H9 (cell line): Measurements from ENCODE around the gene TUBB6. TPM values are rescaled to one million over a fixed set of nuclear protein-coding genes. Genes with fewer than 3 reads are reported as not detected.
A peak's percentile ranks its signal among the peaks of the same experiment; 100 is the strongest.

ENCODE experiments used
- DNase-seq: peaks from one replicate; pipeline ENCODE4 v3.0.0-alpha.2; 2017
- H2AFZ ChIP-seq: one replicate; pipeline ENCODE4 v1.6.1; 2013; ENCODE audit warnings: mild to moderate bottlenecking, low read length, control low read depth, moderate library complexity
- H2AK5ac ChIP-seq: 2 replicates; pipeline ENCODE4 v1.6.1; 2013; ENCODE audit warnings: low read length, control low read depth, mixed read lengths; ENCODE audit not compliant: insufficient read length
- H2BK120ac ChIP-seq: one replicate; pipeline ENCODE4 v1.6.1; 2013; ENCODE audit warnings: low read depth, mild to moderate bottlenecking, low read length, control low read depth, inconsistent platforms; ENCODE audit not compliant: poor library complexity, severe bottlenecking
- H2BK12ac ChIP-seq: 2 replicates; pipeline ENCODE4 v1.6.1; 2013; ENCODE audit warnings: low read length, control low read depth, mixed read lengths, low read depth; ENCODE audit not compliant: insufficient read length
- H2BK15ac ChIP-seq: 2 replicates; pipeline ENCODE4 v1.6.1; 2013; ENCODE audit warnings: low read depth, low read length, control low read depth
- H2BK20ac ChIP-seq: one replicate; pipeline ENCODE4 v1.6.1; 2013; ENCODE audit warnings: low read depth, mild to moderate bottlenecking, low read length, control low read depth, inconsistent platforms; ENCODE audit not compliant: poor library complexity, severe bottlenecking
- H2BK5ac ChIP-seq: 2 replicates; pipeline ENCODE4 v1.6.1; 2013; ENCODE audit warnings: low read length, control low read depth, mixed read lengths; ENCODE audit not compliant: insufficient read length
- H3K14ac ChIP-seq: 2 replicates; pipeline ENCODE4 v1.6.1; 2013; ENCODE audit warnings: low read length, control low read depth; ENCODE audit not compliant: insufficient read depth
- H3K18ac ChIP-seq: 2 replicates; pipeline ENCODE4 v1.6.1; 2013; ENCODE audit warnings: low read depth, mild to moderate bottlenecking, mixed read lengths, low read length, control low read depth; ENCODE audit not compliant: insufficient read length
- H3K23ac ChIP-seq: 2 replicates; pipeline ENCODE4 v1.6.1; 2013; ENCODE audit warnings: low read length, control low read depth, mixed read lengths, low read depth; ENCODE audit not compliant: insufficient read length
- H3K23me2 ChIP-seq: 2 replicates; pipeline ENCODE4 v1.6.1; 2013; ENCODE audit warnings: low read depth, mild to moderate bottlenecking, mixed read lengths, low read length, control low read depth; ENCODE audit not compliant: insufficient read length, poor library complexity, severe bottlenecking
- H3K27ac ChIP-seq: 2 replicates; pipeline ENCODE4 v1.5.1; 2013; ENCODE audit warnings: low read length, control low read depth, mixed read lengths, low read depth; ENCODE audit not compliant: insufficient read length
- H3K27me3 ChIP-seq: 2 replicates; pipeline ENCODE4 v1.6.1; 2013; ENCODE audit warnings: low read length, control low read depth, inconsistent platforms; ENCODE audit not compliant: insufficient read depth
- H3K4ac ChIP-seq: 2 replicates; pipeline ENCODE4 v1.6.1; 2013; ENCODE audit warnings: low read depth, mild to moderate bottlenecking, control low read depth, inconsistent platforms, low read length, moderate library complexity
- H3K4me1 ChIP-seq: 2 replicates; pipeline ENCODE4 v1.6.1; 2013; ENCODE audit warnings: low read length, control low read depth, inconsistent platforms; ENCODE audit not compliant: insufficient read depth
- H3K4me2 ChIP-seq: 2 replicates; pipeline ENCODE4 v1.6.1; 2013; ENCODE audit warnings: low read length, control low read depth, mixed read lengths; ENCODE audit not compliant: insufficient read length, insufficient read depth
- H3K56ac ChIP-seq: 2 replicates; pipeline ENCODE4 v1.6.1; 2013; ENCODE audit warnings: low read depth, mild to moderate bottlenecking, mixed read lengths, low read length, control low read depth; ENCODE audit not compliant: insufficient read length
- H3K79me1 ChIP-seq: 2 replicates; pipeline ENCODE4 v1.6.1; 2013; ENCODE audit warnings: low read depth, mild to moderate bottlenecking, moderate library complexity, low read length, control low read depth, inconsistent platforms; ENCODE audit not compliant: insufficient read depth, poor library complexity, severe bottlenecking
- H3K79me2 ChIP-seq: 2 replicates; pipeline ENCODE4 v1.6.1; 2013; ENCODE audit warnings: low read length, control low read depth, inconsistent platforms; ENCODE audit not compliant: insufficient read depth
- H3K9ac ChIP-seq: 2 replicates; pipeline ENCODE4 v1.6.1; 2013; ENCODE audit warnings: low read length, control low read depth, mixed read lengths; ENCODE audit not compliant: insufficient read length; ENCODE audit errors: extremely low read depth
- H3K9me3 ChIP-seq: one replicate; pipeline ENCODE4 v1.6.1; 2013; ENCODE audit warnings: low read depth, low read length, inconsistent platforms; ENCODE audit not compliant: control insufficient read depth
- H3T11ph ChIP-seq: one replicate; pipeline ENCODE4 v1.6.1; 2013; ENCODE audit warnings: mild to moderate bottlenecking, low read length, control low read depth, inconsistent platforms
- H4K20me1 ChIP-seq: one replicate; pipeline ENCODE4 v1.6.1; 2013; ENCODE audit not compliant: control insufficient read depth, insufficient read length, insufficient read depth
- H4K5ac ChIP-seq: 2 replicates; pipeline ENCODE4 v1.6.1; 2013; ENCODE audit warnings: low read depth, mild to moderate bottlenecking, mixed read lengths, low read length, control low read depth; ENCODE audit not compliant: insufficient read length
- H4K8ac ChIP-seq: replicated peaks from 2 replicates; pipeline ENCODE4 v1.6.1; 2013; ENCODE audit warnings: low read length, control low read depth, mixed read lengths, low read depth; ENCODE audit not compliant: insufficient read length
- H4K91ac ChIP-seq: 2 replicates; pipeline ENCODE4 v1.6.1; 2013; ENCODE audit warnings: low read depth, mild to moderate bottlenecking, moderate library complexity, mixed read lengths, low read length, control low read depth; ENCODE audit not compliant: insufficient read length
- H3K27ac Mint-ChIP-seq, 3 experiments: 2 replicates in 2 of 3; 3 replicates in 1 of 3; pipeline ENCODE4 v1.8.0; 2020 to 2021; ENCODE audit warnings: mixed read lengths in 3 of 3, mild to moderate bottlenecking in 1 of 3, moderate library complexity in 1 of 3
- H3K27me3 Mint-ChIP-seq: 2 replicates; pipeline ENCODE4 v1.8.0; 2021; ENCODE audit warnings: low read depth, mild to moderate bottlenecking, moderate library complexity, mixed read lengths
- H3K36me3 Mint-ChIP-seq, 3 experiments: 2 replicates in 2 of 3; 3 replicates in 1 of 3; pipeline ENCODE4 v1.8.0; 2020 to 2021; ENCODE audit warnings: low read depth in 3 of 3, mixed read lengths in 3 of 3; ENCODE audit not compliant: insufficient read depth in 1 of 3
- H3K4me1 Mint-ChIP-seq, 2 experiments: 2 replicates each; pipeline ENCODE4 v1.8.0; 2020; ENCODE audit warnings: mixed read lengths in 2 of 2
- H3K4me3 Mint-ChIP-seq, 2 experiments: 2 replicates in 1 of 2; 3 replicates in 1 of 2; pipeline ENCODE4 v1.8.0; 2020 to 2021; ENCODE audit warnings: mild to moderate bottlenecking in 2 of 2, mixed read lengths in 2 of 2, moderate library complexity in 1 of 2
- H3K9me3 Mint-ChIP-seq, 2 experiments: 2 replicates in 1 of 2; 3 replicates in 1 of 2; pipeline ENCODE4 v1.8.0; 2020; ENCODE audit warnings: mild to moderate bottlenecking in 2 of 2, mixed read lengths in 2 of 2, moderate library complexity in 1 of 2
- WGBS: extraction: QIAGEN DNeasy Blood & Tissue Kit; methylation state at CpG from one replicate; pipeline ENCODE4 v1.1.7; 2013; ENCODE audit warnings: missing lambda C conversion rate, low lambda C conversion rate, mixed read lengths; ENCODE audit not compliant: insufficient read length; ENCODE audit errors: extremely low coverage; 5-methylcytosine and 5-hydroxymethylcytosine counted together
- total RNA-seq: library from RNA; stranded (reverse); gene quantifications from 2 replicates; pipeline ENCODE4 v1.2.1, GENCODE V29; 2021
- TF ChIP-seq, protein P1 (sequence below): fragments of 200-600 bp; sonication (generic); conservative IDR thresholded peaks from 3 replicates; pipeline ENCODE4 v1.8.0; 2021; ENCODE audit warnings: antibody characterized with exemption, mild to moderate bottlenecking

Gene TUBB6
- total RNA-seq, 1 experiment from 2014 or later = 134 TPM

GRCh38 chr18:12336171-12336613 is 28.2 kb downstream of the TUBB6 start:
- Histone ChIP-seq H4K8ac (no peak overlapping the region), H2BK5ac (no peak overlapping the region), H4K5ac (no peak overlapping the region), H2BK15ac (no peak overlapping the region), H3K27me3 (no peaks in the 10 kb centered on the region), H3K23ac (no peak overlapping the region), H3K79me2 (no peaks in the 10 kb centered on the region), H2AK5ac (no peak overlapping the region), H2BK120ac (peak overlapping the region; percentile 39), H3K9me3 (no peaks in the 10 kb centered on the region), H3K79me1 (no peaks in the 10 kb centered on the region), H3K4me1 (peaks cover 33% of the 10 kb centered on the region; the same call in 1 of the 2 replicates), H3K23me2 (no peaks in the 10 kb centered on the region), H4K20me1 (no peaks in the 10 kb centered on the region), H3K9ac (no peak overlapping the region), H4K91ac (no peak overlapping the region), H3K14ac (0 out of 2 replicates have a peak overlapping the region, but pooled peaks have one; percentile 11), H3K18ac (no peak overlapping the region), H3K4me2 (peak overlapping the region; percentile 33), H3T11ph (no peak overlapping the region), H3K27ac (peak overlapping the region; percentile 88), H2AFZ (no peak overlapping the region), H2BK20ac (no peak overlapping the region), H3K56ac (no peak overlapping the region), H3K4ac (no peak overlapping the region), H2BK12ac (no peak overlapping the region)
- no peaks in the 10 kb centered on the region for H3K27me3 Mint-ChIP-seq
- peak overlapping the region; percentile 28 to 39; a peak in 4 of 5 replicates for H3K4me3 Mint-ChIP-seq
- peaks cover 0 to 5% of the 10 kb centered on the region in 2 experiments; a peak in 2 of 5 replicates for H3K9me3 Mint-ChIP-seq
- H3K4me1 Mint-ChIP-seq = peaks cover 50 to 57% of the 10 kb centered on the region in 2 experiments
- H3K27ac Mint-ChIP-seq = peak overlapping the region; percentile 93 to 99 (median 94)
- H3K36me3 Mint-ChIP-seq = peaks cover 18 to 25% (median 19%) of the 10 kb centered on the region in 3 experiments
- WGBS = no CpG with 5 or more reads among the region's 2 CpGs
- peak; percentile 90 for DNase-seq
- TF ChIP-seq, protein P1, sequence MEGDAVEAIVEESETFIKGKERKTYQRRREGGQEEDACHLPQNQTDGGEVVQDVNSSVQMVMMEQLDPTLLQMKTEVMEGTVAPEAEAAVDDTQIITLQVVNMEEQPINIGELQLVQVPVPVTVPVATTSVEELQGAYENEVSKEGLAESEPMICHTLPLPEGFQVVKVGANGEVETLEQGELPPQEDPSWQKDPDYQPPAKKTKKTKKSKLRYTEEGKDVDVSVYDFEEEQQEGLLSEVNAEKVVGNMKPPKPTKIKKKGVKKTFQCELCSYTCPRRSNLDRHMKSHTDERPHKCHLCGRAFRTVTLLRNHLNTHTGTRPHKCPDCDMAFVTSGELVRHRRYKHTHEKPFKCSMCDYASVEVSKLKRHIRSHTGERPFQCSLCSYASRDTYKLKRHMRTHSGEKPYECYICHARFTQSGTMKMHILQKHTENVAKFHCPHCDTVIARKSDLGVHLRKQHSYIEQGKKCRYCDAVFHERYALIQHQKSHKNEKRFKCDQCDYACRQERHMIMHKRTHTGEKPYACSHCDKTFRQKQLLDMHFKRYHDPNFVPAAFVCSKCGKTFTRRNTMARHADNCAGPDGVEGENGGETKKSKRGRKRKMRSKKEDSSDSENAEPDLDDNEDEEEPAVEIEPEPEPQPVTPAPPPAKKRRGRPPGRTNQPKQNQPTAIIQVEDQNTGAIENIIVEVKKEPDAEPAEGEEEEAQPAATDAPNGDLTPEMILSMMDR = no peak
